Pancreas (tissue), 10 donors: ENCODE measurements around the gene TCN2. TPM values are rescaled to one million over a fixed set of nuclear protein-coding genes. Genes with fewer than 3 reads are reported as not detected.
A peak's percentile ranks its signal among the peaks of the same experiment; 100 is the strongest.

Experiments used
- ATAC-seq, 4 donors: fragments of 200-7000 bp; cut with Tn5 transposase; one replicate each; pipeline versions ENCODE4 v1.8.0 to v1.9.1; 2020; ENCODE audit warnings: mild to moderate bottlenecking in 4 of 4, moderate library complexity in 4 of 4
- DNase-seq, 6 donors: peaks; one replicate each; pipeline ENCODE4 v3.0.0-alpha.2; 2020
- FAIRE-seq: peaks from 2 replicates; lab custom pipeline; 2012; peaks lifted over from hg19 to GRCh38; lab: Jason Lieb, UNC
- H3K27ac ChIP-seq, 4 donors: fragments of 200-600 bp; sonication (generic); 1 replicate in 3 of 4; 2 replicates in 1 of 4; pipeline versions ENCODE4 v1.5.0 to v1.8.0; 2020
- H3K27me3 ChIP-seq, 4 donors: fragments of 200-600 bp; one replicate each; pipeline ENCODE4 v1.8.0; 2021
- H3K36me3 ChIP-seq, 3 donors: fragments of 200-600 bp; sonication (generic) in 1 of 3; one replicate each; pipeline versions ENCODE4 v1.5.0 to v1.8.0; 2020 to 2021
- H3K4me1 ChIP-seq, 3 donors: fragments of 200-600 bp; one replicate each; pipeline ENCODE4 v1.8.0; 2021
- H3K4me3 ChIP-seq, 4 donors: fragments of 200-600 bp; sonication (generic) in 2 of 4; one replicate each; pipeline versions ENCODE4 v1.5.0 to v1.8.0; 2020 to 2021
- H3K9me3 ChIP-seq, 4 donors: fragments of 200-600 bp; one replicate each; pipeline ENCODE4 v1.8.0; 2021
- WGBS, 2 donors: extraction: QIAGEN DNeasy Blood & Tissue Kit; methylation state at CpG; one replicate each; pipeline ENCODE4 v1.1.7; 2013; 5-methylcytosine and 5-hydroxymethylcytosine counted together
- intact Hi-C, 3 donors: fragments of 100-400 bp; cut with DNase I; formaldehyde crosslinking; loops; one replicate each; pipeline versions ENCODE4 v1.11.1 to v1.14.2; 2022
- polyA plus RNA-seq, 2 donors: library from polyadenylated mRNA; stranded (reverse); fragments of 200-250 nt; gene quantifications; one replicate each; pipeline ENCODE4 v1.2.3, GENCODE V29; 2013
- total RNA-seq, 6 donors: library from RNA; stranded (reverse); fragmentation: NEBNext Ultra II Directional in 4 of 6; extraction: Animal tissue kit (Norgen Biotek cat#: 25700) in 4 of 6; gene quantifications; one replicate each; pipeline versions ENCODE4 v1.2.1 to v1.2.4, GENCODE V29; 2021 to 2023
- TF ChIP-seq, protein P1 (sequence below), 4 donors: fragments of 200-600 bp; sonication (generic) in 3 of 4; IDR thresholded peaks; one replicate each; pipeline versions ENCODE4 v1.5.0 to v1.8.0; 2021; ENCODE audit warnings: antibody characterized with exemption in 4 of 4
- donor health status: healthy with polysubstance abuse.
- donor health status: DM: no; HTN: no; CAD: no; lungs with moderate emphysema.
- donor health status: DM: no; HTN: no; CAD: no.
- donor health status: control.
- donor health status: control.
- donor health status: Bipolar disorder and iron deficiency.
- donor health status: DM: yes; HTN: yes; CAD: no.
- donor health status: DM: no; HTN: no; CAD: no.
- donor health status: DM: no; HTN: no; CAD: no.
- donor health status: DM: yes; HTN: yes; CAD: no.

Gene TCN2
- total and polyA plus RNA-seq, 8 donors: 3.6 to 10.0 (median 5.9) TPM

DNA sequence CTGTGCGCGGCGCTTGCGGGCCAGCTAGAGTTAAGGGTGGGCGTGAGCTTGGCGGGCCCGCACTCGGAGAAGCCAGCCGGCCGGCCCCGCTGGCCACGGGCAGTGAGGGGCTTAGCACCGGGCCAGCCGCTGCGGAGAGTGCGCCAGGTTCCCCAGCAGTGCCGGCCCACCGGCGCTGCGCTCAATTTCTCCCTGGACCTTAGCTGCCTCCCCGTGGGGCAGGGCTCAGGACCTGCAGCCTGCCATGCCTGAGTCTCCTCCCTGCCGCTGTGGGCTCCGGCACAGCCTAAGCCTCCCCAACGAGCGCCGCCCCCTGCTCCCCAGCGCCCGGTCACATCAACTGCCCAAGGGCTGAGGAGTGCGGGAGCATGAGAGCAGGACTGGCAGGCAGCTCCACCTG, 10.1 kb upstream of the TCN2 start:
- no peaks in the 10 kb centered on the region for H3K27me3 ChIP-seq
- H3K4me1 ChIP-seq: peaks cover 0 to 5% (median 0%) of the 10 kb centered on the region in 3 donors
- intact Hi-C loops: loop anchor here in 1 of 3 donors (5.0 kb wide), 1 partner anchor 150 kb away; no protein-coding TSS in a partner anchor
- no peaks in the 10 kb centered on the region for H3K9me3 ChIP-seq
- no peaks in the 10 kb centered on the region for H3K36me3 ChIP-seq
- peak in 2 of 6 donors; percentile 33 to 69 for DNase-seq
- H3K4me3 ChIP-seq: peak overlapping the region in 1 of 4 donors; percentile 27
- 40 to 75% methylated on average over 27 to 29 of the region's 29 CpGs for whole genome bisulfite sequencing, 2 donors
- TF ChIP-seq, protein P1, sequence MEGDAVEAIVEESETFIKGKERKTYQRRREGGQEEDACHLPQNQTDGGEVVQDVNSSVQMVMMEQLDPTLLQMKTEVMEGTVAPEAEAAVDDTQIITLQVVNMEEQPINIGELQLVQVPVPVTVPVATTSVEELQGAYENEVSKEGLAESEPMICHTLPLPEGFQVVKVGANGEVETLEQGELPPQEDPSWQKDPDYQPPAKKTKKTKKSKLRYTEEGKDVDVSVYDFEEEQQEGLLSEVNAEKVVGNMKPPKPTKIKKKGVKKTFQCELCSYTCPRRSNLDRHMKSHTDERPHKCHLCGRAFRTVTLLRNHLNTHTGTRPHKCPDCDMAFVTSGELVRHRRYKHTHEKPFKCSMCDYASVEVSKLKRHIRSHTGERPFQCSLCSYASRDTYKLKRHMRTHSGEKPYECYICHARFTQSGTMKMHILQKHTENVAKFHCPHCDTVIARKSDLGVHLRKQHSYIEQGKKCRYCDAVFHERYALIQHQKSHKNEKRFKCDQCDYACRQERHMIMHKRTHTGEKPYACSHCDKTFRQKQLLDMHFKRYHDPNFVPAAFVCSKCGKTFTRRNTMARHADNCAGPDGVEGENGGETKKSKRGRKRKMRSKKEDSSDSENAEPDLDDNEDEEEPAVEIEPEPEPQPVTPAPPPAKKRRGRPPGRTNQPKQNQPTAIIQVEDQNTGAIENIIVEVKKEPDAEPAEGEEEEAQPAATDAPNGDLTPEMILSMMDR (IDR thresholded peaks at IDR 0.05): no peak
- no peak for FAIRE-seq
- peak in 3 of 4 donors; percentile 34 to 46 (median 42) for ATAC-seq
- H3K27ac ChIP-seq: peak overlapping the region in 2 of 4 donors; percentile 36 to 47

DNA sequence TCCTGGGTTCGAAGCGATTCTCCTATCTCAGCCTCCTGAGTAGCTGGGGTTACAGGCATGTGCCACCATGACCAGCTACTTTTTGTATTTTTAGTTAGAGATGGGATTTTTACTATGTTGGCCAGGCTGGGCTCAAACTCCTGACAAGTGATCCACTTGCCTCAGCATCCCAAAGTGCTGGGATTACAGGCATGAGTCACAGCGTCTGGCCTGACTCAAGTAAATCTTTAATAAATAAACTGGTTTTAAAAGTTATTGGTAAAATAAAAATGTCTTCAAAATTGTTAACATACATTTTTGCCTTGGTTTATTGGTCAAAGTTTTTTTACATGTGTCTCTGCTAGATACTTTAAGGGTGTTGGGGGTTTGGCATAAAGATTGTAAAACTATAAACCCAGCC, 8.0 kb upstream of the TCN2 start:
- DNase-seq (no peak), ATAC-seq (no peak), FAIRE-seq (no peak)
- 87 to 88% methylated on average over 3 of the region's 3 CpGs for WGBS, 2 donors
- Histone ChIP-seq H3K27me3 (no peaks in the 10 kb centered on the region), H3K4me1 (peaks cover 0 to 2% (median 0%) of the 10 kb centered on the region in 3 donors), H3K4me3 (no peak overlapping the region), H3K27ac (no peak overlapping the region), H3K36me3 (no peaks in the 10 kb centered on the region), H3K9me3 (no peaks in the 10 kb centered on the region)
- TF ChIP-seq, protein P1 (IDR thresholded peaks at IDR 0.05): no peak
- intact Hi-C loops: loop anchor here in 1 of 3 donors (5.0 kb wide), 1 partner anchor 152 kb away; no protein-coding TSS in a partner anchor

DNA sequence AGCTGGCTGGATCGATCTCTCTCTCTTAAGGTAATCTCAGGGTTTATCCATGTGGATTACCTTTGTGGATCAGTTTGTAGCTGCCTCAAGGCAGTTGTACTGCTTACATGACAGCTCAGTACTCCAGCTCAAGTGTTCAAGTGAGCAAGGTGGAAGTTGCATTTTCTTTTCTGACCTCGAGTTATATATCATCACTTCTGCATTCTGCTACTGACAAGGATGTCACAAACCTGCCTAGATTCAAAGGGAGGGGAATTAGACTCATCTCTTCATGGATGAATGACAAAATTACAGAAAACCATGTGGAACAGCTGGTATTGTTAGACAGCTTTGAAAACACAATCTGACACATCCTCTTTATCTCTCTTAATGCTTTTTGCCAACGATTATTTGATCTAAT, 6.1 kb upstream of the TCN2 start:
- TF ChIP-seq, protein P1 (IDR thresholded peaks at IDR 0.05): no peak
- FAIRE-seq: no peak
- Histone ChIP-seq H3K27ac (no peak overlapping the region), H3K4me3 (no peak overlapping the region), H3K9me3 (no peaks in the 10 kb centered on the region), H3K36me3 (no peaks in the 10 kb centered on the region), H3K27me3 (no peaks in the 10 kb centered on the region), H3K4me1 (peaks cover 0 to 4% (median 2%) of the 10 kb centered on the region in 3 donors)
- 36 to 39% methylated on average over 3 of the region's 3 CpGs for WGBS, 2 donors
- DNase-seq: no peak
- intact Hi-C loops: loop anchor here in 1 of 3 donors (10.0 kb wide), 1 partner anchor 156 kb away; no protein-coding TSS in a partner anchor
- ATAC-seq: no peak

DNA sequence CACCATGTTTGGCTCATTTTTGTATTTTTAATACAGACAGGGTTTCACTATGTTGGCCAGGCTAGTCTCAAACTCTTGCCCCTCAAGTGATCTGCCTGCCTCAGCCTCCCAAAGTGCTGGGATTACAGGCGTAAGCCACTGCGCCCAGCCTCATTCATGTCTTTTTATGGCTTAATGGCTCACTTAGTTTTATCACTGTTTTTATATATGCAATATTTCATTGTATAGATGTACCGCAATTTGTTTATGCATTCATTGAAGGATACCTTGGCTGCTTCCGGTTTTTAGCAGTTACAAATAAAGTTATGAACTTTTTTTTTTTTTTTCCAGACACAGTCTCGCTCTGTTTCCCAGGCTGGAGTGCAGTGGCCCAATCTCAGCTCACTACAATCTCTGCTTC, 5.5 kb upstream of the TCN2 start:
- Histone ChIP-seq H3K27me3 (no peaks in the 10 kb centered on the region), H3K4me1 (peaks cover 0 to 8% (median 5%) of the 10 kb centered on the region in 3 donors), H3K36me3 (no peaks in the 10 kb centered on the region), H3K27ac (no peak overlapping the region), H3K9me3 (no peaks in the 10 kb centered on the region), H3K4me3 (no peak overlapping the region)
- intact Hi-C loops: loop anchor here in 1 of 3 donors (10.0 kb wide), 1 partner anchor 157 kb away; no protein-coding TSS in a partner anchor
- no peak for DNase-seq
- TF ChIP-seq, protein P1 (IDR thresholded peaks at IDR 0.05): no peak
- 85 to 92% methylated on average over 5 of the region's 5 CpGs for WGBS, 2 donors
- no peak for FAIRE-seq
- ATAC-seq: no peak

DNA sequence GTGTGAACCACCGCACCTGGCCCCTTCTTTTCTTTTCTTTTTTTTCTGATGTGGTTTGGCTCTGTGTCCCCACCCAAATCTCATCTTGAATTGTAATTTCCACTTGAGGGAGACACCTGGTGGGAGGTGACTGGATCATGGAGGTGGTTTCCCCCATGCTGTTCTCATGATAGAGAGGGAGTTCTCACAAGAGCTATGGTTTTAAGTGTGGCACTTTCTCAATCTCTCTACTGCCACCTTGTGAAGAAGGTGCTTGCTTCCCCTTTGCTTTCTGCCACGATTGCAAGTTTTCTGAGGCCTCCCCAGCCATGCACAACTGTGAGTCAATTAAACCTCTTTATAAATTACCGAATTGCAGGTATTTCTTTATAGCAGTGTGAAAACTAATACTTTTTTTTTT, 4.9 kb upstream of the TCN2 start:
- DNase-seq (no peak), ATAC-seq (peak in 2 of 4 donors; percentile 21 to 33), FAIRE-seq (no peak)
- H3K36me3 ChIP-seq: no peaks in the 10 kb centered on the region
- WGBS, 2 donors: 45% methylated on average over 3 of the region's 3 CpGs
- TF ChIP-seq, protein P1 (IDR thresholded peaks at IDR 0.05): peak in 2 of 4 donors; percentile 19 to 25
- H3K27me3 ChIP-seq: no peaks in the 10 kb centered on the region
- intact Hi-C loops: loop anchor here in 1 of 3 donors (10.0 kb wide), 1 partner anchor 157 kb away; no protein-coding TSS in a partner anchor
- H3K9me3 ChIP-seq: no peaks in the 10 kb centered on the region
- no peak overlapping the region for H3K27ac ChIP-seq
- H3K4me1 ChIP-seq: peaks cover 0 to 8% (median 5%) of the 10 kb centered on the region in 3 donors
- no peak overlapping the region for H3K4me3 ChIP-seq
